H1 (cell line): ENCODE measurements around the gene SLC43A3. TPM values are rescaled to one million over a fixed set of nuclear protein-coding genes. Genes with fewer than 3 reads are reported as not detected.

ENCODE experiments used
- CTCF ChIA-PET: fragments of 300-600 bp; sonication (Branson Sonifier 250); formaldehyde crosslinking; loops from one replicate; lab custom pipeline; 2021; ENCODE audit not compliant: partially characterized antibody; lab: Charles Lee
- POLR2A ChIA-PET: fragments of 300-600 bp; sonication (Branson Sonifier 250); formaldehyde crosslinking; loops from one replicate; lab custom pipeline; 2021; ENCODE audit warnings: inconsistent platforms; ENCODE audit not compliant: partially characterized antibody; lab: Charles Lee
- DNase-seq, 2 experiments: peaks; one replicate each; pipeline versions ENCODE4 v3.0.0 to v3.0.0-alpha.2; 2010 to 2022; ENCODE audit warnings: low spot score in 2 of 2, low read depth in 1 of 2, mixed read lengths in 1 of 2
- FAIRE-seq: peaks from 2 replicates; lab custom pipeline; 2011; peaks lifted over from hg19 to GRCh38; lab: Jason Lieb, UNC
- H2AFZ ChIP-seq: 2 replicates; pipeline ENCODE4 v1.8.1; 2012; ENCODE audit warnings: low read length, inconsistent platforms
- H2AK5ac ChIP-seq: 2 replicates; pipeline ENCODE4 v1.6.1; 2013; ENCODE audit warnings: low read depth, low read length
- H2BK120ac ChIP-seq: replicated peaks from 2 replicates; pipeline ENCODE3; 2013; ENCODE audit warnings: low read depth, low read length, inconsistent platforms
- H2BK12ac ChIP-seq: 2 replicates; pipeline ENCODE4 v1.6.1; 2013; ENCODE audit warnings: low read depth, low read length
- H2BK15ac ChIP-seq: 2 replicates; pipeline ENCODE4 v1.6.1; 2013; ENCODE audit warnings: low read length
- H2BK20ac ChIP-seq: 2 replicates; pipeline ENCODE4 v1.6.1; 2013; ENCODE audit warnings: low read length
- H2BK5ac ChIP-seq: 2 replicates; pipeline ENCODE4 v1.6.1; 2013; ENCODE audit warnings: low read depth, low read length
- H3K14ac ChIP-seq: 2 replicates; pipeline ENCODE4 v1.6.1; 2013; ENCODE audit warnings: inconsistent platforms; ENCODE audit not compliant: insufficient read length
- H3K18ac ChIP-seq: 2 replicates; pipeline ENCODE4 v1.6.1; 2013; ENCODE audit warnings: low read length; ENCODE audit errors: extremely low read depth
- H3K23ac ChIP-seq: 2 replicates; pipeline ENCODE4 v1.6.1; 2013; ENCODE audit warnings: inconsistent platforms; ENCODE audit not compliant: insufficient read length
- H3K23me2 ChIP-seq: 2 replicates; pipeline ENCODE4 v1.6.1; 2013; ENCODE audit warnings: low read depth, low read length
- H3K27ac ChIP-seq: 2 replicates; pipeline ENCODE4 v1.6.1; 2011; ENCODE audit warnings: low read depth, low read length, inconsistent platforms
- H3K27me3 ChIP-seq, 4 experiments: replicated peaks in 1 of 4; 1 replicate in 1 of 4; 2 replicates in 3 of 4; pipeline versions ENCODE4 v1.6.1 to v1.8.1; 2011 to 2013; ENCODE audit warnings: low read length in 3 of 4, mild to moderate bottlenecking in 3 of 4, inconsistent platforms in 2 of 4, mixed read lengths in 2 of 4, moderate library complexity in 1 of 4; ENCODE audit not compliant: control insufficient read depth in 3 of 4, insufficient read depth in 3 of 4; ENCODE audit errors: extremely low read depth in 1 of 4
- H3K36me3 ChIP-seq, 4 experiments: 2 replicates each; pipeline versions ENCODE4 v1.6.1 to v1.8.1; 2011 to 2013; ENCODE audit warnings: mild to moderate bottlenecking in 4 of 4, low read length in 3 of 4, moderate library complexity in 2 of 4, control low read depth in 1 of 4, inconsistent platforms in 1 of 4; ENCODE audit not compliant: insufficient read depth in 4 of 4, control insufficient read depth in 2 of 4
- H3K4ac ChIP-seq: replicated peaks from 2 replicates; pipeline ENCODE3; 2013; ENCODE audit warnings: low read length, low read depth, mixed read lengths, inconsistent platforms; ENCODE audit not compliant: insufficient read length
- H3K4me1 ChIP-seq, 4 experiments: replicated peaks in 1 of 4; 1 replicate in 1 of 4; 2 replicates in 3 of 4; pipeline versions ENCODE4 v1.6.1 to v1.8.1; 2011 to 2013; ENCODE audit warnings: low read length in 3 of 4, inconsistent platforms in 2 of 4, mixed read lengths in 1 of 4; ENCODE audit not compliant: insufficient read depth in 4 of 4, control insufficient read depth in 3 of 4
- H3K4me2 ChIP-seq, 2 experiments: 2 replicates each; pipeline versions ENCODE4 v1.6.1 to v1.8.1; 2011 to 2013; ENCODE audit warnings: low read depth in 2 of 2, low read length in 2 of 2, control low read depth in 1 of 2, inconsistent platforms in 1 of 2, mild to moderate bottlenecking in 1 of 2; ENCODE audit not compliant: insufficient read depth in 1 of 2
- H3K4me3 ChIP-seq, 4 experiments: fragments of 200-600, 300-600 bp in 1 of 4; sonication (generic), shearing (Covaris generic), sonication (Bioruptor Twin) in 1 of 4; 2 replicates each; pipeline versions ENCODE4 v1.5.1 to v1.8.1; 2011 to 2016; ENCODE audit warnings: low read length in 4 of 4, low read depth in 3 of 4, control low read depth in 2 of 4, inconsistent platforms in 2 of 4, mild to moderate bottlenecking in 2 of 4, mixed read lengths in 1 of 4, moderate library complexity in 1 of 4; ENCODE audit not compliant: insufficient read depth in 2 of 4; ENCODE audit errors: extremely low read depth in 1 of 4
- H3K56ac ChIP-seq: replicated peaks from 2 replicates; pipeline ENCODE3; 2013; ENCODE audit warnings: low read depth, mild to moderate bottlenecking, mixed read lengths, low read length, inconsistent platforms; ENCODE audit not compliant: insufficient read length
- H3K79me1 ChIP-seq: 2 replicates; pipeline ENCODE4 v1.6.1; 2013; ENCODE audit warnings: low read depth, low read length, control low read depth
- H3K79me2 ChIP-seq, 2 experiments: 2 replicates each; pipeline versions ENCODE4 v1.6.1 to v1.8.1; 2012 to 2013; ENCODE audit warnings: low read length in 2 of 2, mild to moderate bottlenecking in 2 of 2, inconsistent platforms in 1 of 2; ENCODE audit not compliant: insufficient read depth in 2 of 2, control insufficient read depth in 1 of 2
- H3K9ac ChIP-seq, 4 experiments: replicated peaks in 1 of 4; 1 replicate in 1 of 4; 2 replicates in 3 of 4; pipeline versions ENCODE4 v1.6.1 to v1.8.1; 2011 to 2013; ENCODE audit warnings: low read depth in 3 of 4, low read length in 3 of 4, control low read depth in 2 of 4, mild to moderate bottlenecking in 2 of 4, moderate library complexity in 2 of 4, inconsistent platforms in 1 of 4; ENCODE audit errors: extremely low read depth in 1 of 4
- H3K9me3 ChIP-seq, 2 experiments: 2 replicates each; pipeline versions ENCODE4 v1.6.1 to v1.8.1; 2012 to 2013; ENCODE audit warnings: mild to moderate bottlenecking in 2 of 2, moderate library complexity in 2 of 2, control low read depth in 1 of 2, inconsistent platforms in 1 of 2, low read depth in 1 of 2, low read length in 1 of 2, mixed read lengths in 1 of 2; ENCODE audit not compliant: insufficient read depth in 2 of 2
- H4K20me1 ChIP-seq, 2 experiments: replicated peaks in 1 of 2; 2 replicates each; pipeline versions ENCODE3 to v1.8.1; 2011 to 2013; ENCODE audit warnings: inconsistent platforms in 2 of 2, low read length in 2 of 2, mild to moderate bottlenecking in 1 of 2; ENCODE audit not compliant: insufficient read depth in 2 of 2, control insufficient read depth in 1 of 2
- H4K5ac ChIP-seq: 2 replicates; pipeline ENCODE4 v1.6.1; 2013; ENCODE audit warnings: low read length, low read depth, mixed read lengths, inconsistent platforms; ENCODE audit not compliant: insufficient read length
- H4K8ac ChIP-seq: 2 replicates; pipeline ENCODE4 v1.8.0; 2013; ENCODE audit warnings: mild to moderate bottlenecking, moderate library complexity, low read length, inconsistent platforms; ENCODE audit not compliant: insufficient read depth; ENCODE audit errors: extremely low read depth
- H4K91ac ChIP-seq: replicated peaks from 2 replicates; pipeline ENCODE3; 2013; ENCODE audit warnings: low read length, mixed read lengths, inconsistent platforms; ENCODE audit not compliant: insufficient read length
- BACH1 ChIP-seq: IDR thresholded peaks from 2 replicates; pipeline ENCODE4 v1.6.1; 2012; ENCODE audit warnings: low read length, improper control_type of control experiment
- BRCA1 ChIP-seq: IDR thresholded peaks from 2 replicates; pipeline ENCODE4 v1.6.1; 2012; ENCODE audit warnings: low read depth, low read length, improper control_type of control experiment
- SP1 ChIP-seq: IDR thresholded peaks from 2 replicates; pipeline ENCODE4 v1.6.1; 2011; ENCODE audit warnings: low read depth, low read length
- TAF1 ChIP-seq: IDR thresholded peaks from 2 replicates; pipeline ENCODE4 v1.6.1; 2011; ENCODE audit warnings: mild to moderate bottlenecking, low read depth, low read length
- WGBS, 2 experiments: shearing (Covaris generic) in 1 of 2; methylation state at CpG; one replicate each; pipeline versions ENCODE4 v1.1.6 to v1.1.7; 2013 to 2015; ENCODE audit warnings: low lambda C conversion rate in 2 of 2, mixed read lengths in 2 of 2, inconsistent platforms in 1 of 2, low coverage in 1 of 2, missing lambda C conversion rate in 1 of 2; ENCODE audit not compliant: insufficient replicate concordance in 2 of 2, insufficient coverage in 1 of 2, insufficient read length in 1 of 2; ENCODE audit errors: extremely low coverage in 1 of 2, missing lambda C conversion rate in 1 of 2; 5-methylcytosine and 5-hydroxymethylcytosine counted together
- polyA plus RNA-seq, 7 experiments: library from polyadenylated mRNA; depleted of rRNA in 3 of 7; stranded (reverse) in 5 of 7; unstranded in 2 of 7; fragments of >200 nt in 5 of 7; fragments of 200-250 nt in 2 of 7; gene quantifications; 1 replicate in 5 of 7; 2 replicates in 1 of 7; 4 replicates in 1 of 7; pipeline versions ENCODE4 v1.2.1 to v1.2.3, GENCODE V29; 2011 to 2013; ENCODE audit warnings: missing spikeins in 2 of 7, mixed read lengths in 2 of 7
- total RNA-seq: library from RNA; stranded (reverse); fragmentation: NEBNext Ultra II Directional; extraction: Animal tissue kit (Norgen Biotek cat#: 25700); gene quantifications from 2 replicates; pipeline ENCODE4 v1.2.1, GENCODE V29; 2021

Gene SLC43A3
- total and polyA plus RNA-seq, 2 of the 8 experiments (the other 6 are each of a cell fraction or from before 2014, with no cell fraction given) = 31.8 to 67.8 TPM

DNA sequence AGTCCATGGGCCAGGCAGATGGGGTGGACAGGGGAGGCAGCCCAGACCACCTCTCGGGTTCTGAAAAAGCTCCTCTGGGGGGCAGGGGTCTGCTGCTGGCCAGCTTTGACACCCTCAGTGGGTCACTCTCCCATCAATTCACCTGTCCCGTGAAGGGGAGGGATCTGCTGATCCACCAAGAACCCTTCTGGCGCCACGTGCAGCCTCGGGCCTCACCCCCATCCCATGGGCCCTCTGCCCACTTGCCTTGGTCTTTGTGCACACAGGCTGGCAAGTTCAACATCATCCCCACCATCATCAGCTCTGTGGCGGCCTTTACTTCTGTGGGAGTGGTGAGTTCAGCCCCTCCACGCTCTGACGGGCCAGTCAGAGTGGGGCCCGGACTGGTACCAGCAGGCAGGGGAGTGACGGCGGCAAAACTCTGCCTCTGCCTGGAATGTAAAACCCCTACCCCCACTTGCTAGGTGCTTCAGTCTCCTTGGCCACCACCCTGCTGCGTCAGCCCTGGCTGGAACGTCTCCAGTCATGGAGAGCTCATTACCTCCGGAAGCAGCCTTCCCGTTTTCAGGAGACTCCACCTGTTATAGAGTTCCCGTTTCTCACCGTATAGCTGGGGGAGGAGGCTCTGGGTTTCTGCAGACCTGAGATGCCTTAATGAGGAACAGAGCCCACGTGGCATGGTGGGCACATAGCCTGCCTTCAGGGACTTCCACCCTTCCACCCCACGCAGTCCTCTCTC lies 58.6 kb downstream of the SLC43A3 start:
- Histone ChIP-seq H3K4me2 (no peak overlapping the region), H3K79me1 (no peaks in the 10 kb centered on the region), H3K79me2 (no peaks in the 10 kb centered on the region), H2AK5ac (no peak overlapping the region), H4K5ac (no peak overlapping the region), H3K14ac (no peak overlapping the region), H3K56ac (no peak overlapping the region), H2BK15ac (no peak overlapping the region; the same call in 1 of the 2 replicates), H2BK120ac (no peak overlapping the region), H2BK12ac (no peak overlapping the region), H3K9ac (no peak overlapping the region), H3K27ac (no peak overlapping the region), H3K36me3 (no peaks in the 10 kb centered on the region), H3K9me3 (no peaks in the 10 kb centered on the region), H2AFZ (no peak overlapping the region), H4K8ac (no peak overlapping the region; the same call in 1 of the 2 replicates), H3K27me3 (no peaks in the 10 kb centered on the region; a peak in 2 of 7 replicates), H3K4me1 (peaks cover 8 to 17% (median 11%) of the 10 kb centered on the region in 4 experiments), H3K4ac (no peak overlapping the region), H2BK20ac (no peak overlapping the region), H3K4me3 (no peak overlapping the region), H2BK5ac (no peak overlapping the region), H4K20me1 (no peaks in the 10 kb centered on the region), H4K91ac (no peak overlapping the region), H3K23ac (no peak overlapping the region), H3K23me2 (no peaks in the 10 kb centered on the region), H3K18ac (no peak overlapping the region)
- DNase-seq = no peak
- FAIRE-seq = no peak
- ChIA-PET CTCF (interaction anchor here (0.8 to 2.0 kb wide), 8 partner anchors 9 to 110 kb away, joined by 3 to 9 read pairs (median 4); partner anchors contain the start of gene RTN4RL2), POLR2A (interaction anchor here (0.7 to 1.5 kb wide), 2 partner anchors 10 to 15 kb away, joined by 3 read pairs; no protein-coding TSS in a partner anchor)
- TF ChIP-seq TAF1 (no peak), SP1 (no peak), BACH1 (no peak), BRCA1 (no peak)
- 87% methylated on average over 19 of the region's 19 CpGs; no CpG with 5 or more reads in 1 of the 2 experiments for WGBS, 2 experiments
